Common myeloid progenitor, CD34-positive (primary cell): ENCODE measurements around the gene POU2F3.

Experiments used
- CTCF ChIA-PET: fragments of 350-600 bp; sonication (Branson Sonifier 250); formaldehyde crosslinking; loops from one replicate; lab custom pipeline; 2021; ENCODE audit warnings: antibody characterized with exemption; lab: Charles Lee
- POLR2A ChIA-PET: fragments of 350-600 bp; sonication (Branson Sonifier 250); formaldehyde crosslinking; loops from one replicate; lab custom pipeline; 2021; ENCODE audit warnings: antibody characterized with exemption; lab: Charles Lee
- DNase-seq, 3 donors: peaks; one replicate each; pipeline versions ENCODE4 v3.0.0 to v3.0.0-alpha.2; 2013
- H3K27ac ChIP-seq, 2 experiments: 1 replicate in 1 of 2; 2 replicates in 1 of 2; pipeline ENCODE4 v1.7.0; 2013; ENCODE audit warnings: inconsistent platforms in 2 of 2, low read length in 2 of 2, mild to moderate bottlenecking in 2 of 2, low read depth in 1 of 2, moderate library complexity in 1 of 2; ENCODE audit not compliant: severe bottlenecking in 2 of 2, insufficient read depth in 1 of 2, poor library complexity in 1 of 2
- H3K27me3 ChIP-seq, 5 experiments: replicated peaks in 2 of 5; 1 replicate in 3 of 5; 2 replicates in 2 of 5; pipeline versions ENCODE4 v1.6.1 to v1.7.0; 2013; ENCODE audit warnings: low read length in 4 of 5, mild to moderate bottlenecking in 2 of 5, moderate library complexity in 2 of 5, inconsistent platforms in 1 of 5; ENCODE audit not compliant: insufficient read depth in 5 of 5, control insufficient read depth in 4 of 5
- H3K36me3 ChIP-seq, 4 experiments: 1 replicate in 2 of 4; 2 replicates in 2 of 4; pipeline versions ENCODE4 v1.6.1 to v1.7.0; 2013; ENCODE audit warnings: low read length in 3 of 4, control low read depth in 1 of 4, mild to moderate bottlenecking in 1 of 4; ENCODE audit not compliant: control insufficient read depth in 4 of 4, insufficient read depth in 4 of 4
- H3K4me1 ChIP-seq, 4 experiments: 1 replicate in 3 of 4; 2 replicates in 1 of 4; pipeline versions ENCODE4 v1.6.1 to v1.7.1; 2013; ENCODE audit warnings: low read length in 3 of 4, mild to moderate bottlenecking in 3 of 4, control low read depth in 1 of 4, inconsistent platforms in 1 of 4, moderate library complexity in 1 of 4; ENCODE audit not compliant: control insufficient read depth in 4 of 4, insufficient read depth in 4 of 4; ENCODE audit errors: control extremely low read depth in 1 of 4
- H3K4me3 ChIP-seq, 7 experiments: 1 replicate in 4 of 7; 2 replicates in 3 of 7; pipeline versions ENCODE4 v1.5.1 to v1.7.0; 2013; ENCODE audit warnings: mild to moderate bottlenecking in 7 of 7, low read length in 6 of 7, moderate library complexity in 6 of 7, inconsistent platforms in 2 of 7, low read depth in 2 of 7, control low read depth in 1 of 7; ENCODE audit not compliant: insufficient read depth in 4 of 7, control insufficient read depth in 1 of 7; ENCODE audit errors: extremely low read depth in 1 of 7
- H3K9me3 ChIP-seq, 5 experiments: 1 replicate in 4 of 5; 2 replicates in 1 of 5; pipeline versions ENCODE4 v1.6.1 to v1.7.1; 2013; ENCODE audit warnings: low read length in 4 of 5, mild to moderate bottlenecking in 2 of 5, inconsistent platforms in 1 of 5, low read depth in 1 of 5, moderate library complexity in 1 of 5; ENCODE audit not compliant: control insufficient read depth in 4 of 5, insufficient read depth in 2 of 5; ENCODE audit errors: control extremely low read depth in 1 of 5
- WGBS: methylation state at CpG from one replicate; pipeline ENCODE4 v1.1.5; 2013; ENCODE audit not compliant: insufficient coverage; 5-methylcytosine and 5-hydroxymethylcytosine counted together

The POU2F3 gene

GRCh38 chr11:120197251-120197891 lies 42.6 kb upstream of the POU2F3 start:
- Histone ChIP-seq H3K4me1 (peaks cover 0 to 6% (median 0%) of the 10 kb centered on the region in 4 experiments), H3K36me3 (no peaks in the 10 kb centered on the region), H3K27me3 (no peaks in the 10 kb centered on the region), H3K27ac (no peak overlapping the region), H3K9me3 (no peaks in the 10 kb centered on the region), H3K4me3 (no peak overlapping the region)
- CTCF ChIA-PET = interaction anchor here (1.0 to 1.9 kb wide), 5 partner anchors 9 to 103 kb away, joined by 3 to 7 read pairs (median 4); no protein-coding TSS in a partner anchor
- WGBS = 100% methylated on average over 5 of the region's 14 CpGs
- POLR2A ChIA-PET = interaction anchor here (0.6 kb wide), 1 partner anchor 15 kb away, joined by 3 read pairs; no protein-coding TSS in a partner anchor
- DNase-seq = no peak

DNA sequence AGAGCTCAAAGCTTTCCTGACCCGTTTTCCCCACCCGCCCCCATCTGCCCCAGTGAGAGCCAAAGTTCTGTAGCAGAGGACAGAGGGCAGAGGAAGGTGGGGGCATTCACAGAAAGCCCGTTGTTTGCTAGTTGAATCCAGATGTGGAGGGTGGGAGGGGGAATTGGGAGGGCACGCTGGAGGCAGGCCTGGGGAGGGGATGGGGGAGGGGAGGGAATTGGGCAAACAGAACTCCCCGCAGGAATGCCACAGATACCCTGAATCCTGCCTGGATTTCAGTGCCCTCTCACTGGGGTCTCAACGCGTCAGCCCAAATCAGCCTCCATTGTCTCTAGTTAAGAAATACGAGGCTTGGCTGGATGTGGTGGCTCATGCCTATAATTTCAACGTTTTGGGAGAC lies 42.0 kb upstream of the POU2F3 start:
- no peaks in the 10 kb centered on the region for H3K9me3 ChIP-seq
- H3K4me1 ChIP-seq = peaks cover 0 to 6% (median 0%) of the 10 kb centered on the region in 4 experiments
- no peaks in the 10 kb centered on the region for H3K27me3 ChIP-seq
- ChIA-PET POLR2A (interaction anchor here (0.9 kb wide), 1 partner anchor 105 kb away, joined by 3 read pairs; no protein-coding TSS in a partner anchor), CTCF (interaction anchor here (1.4 to 1.9 kb wide), 2 partner anchors 15 to 25 kb away, joined by 4 to 7 read pairs; no protein-coding TSS in a partner anchor)
- H3K36me3 ChIP-seq = no peaks in the 10 kb centered on the region
- H3K27ac ChIP-seq = no peak overlapping the region
- no peak for DNase-seq
- 94% methylated on average over 7 of the region's 9 CpGs for WGBS
- no peak overlapping the region for H3K4me3 ChIP-seq

DNA sequence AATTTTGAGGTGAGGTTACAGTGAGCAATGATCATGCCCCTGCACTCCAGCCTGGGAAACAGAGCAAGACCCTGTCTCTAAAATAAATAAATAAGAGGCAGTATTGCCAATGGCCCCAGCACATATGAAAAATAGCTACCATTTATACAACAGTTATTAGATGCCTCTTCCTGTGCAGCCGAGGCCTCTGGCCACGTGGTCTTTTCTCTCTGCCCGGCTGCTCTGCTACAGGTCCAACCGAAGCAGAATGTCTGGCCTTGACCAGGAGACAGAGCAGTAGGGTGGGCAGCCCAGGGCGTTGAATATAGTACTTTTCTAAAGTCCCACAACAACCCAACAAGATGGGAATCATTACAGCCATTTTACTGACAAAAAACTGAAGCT lies 41.5 kb upstream of the POU2F3 start:
- Histone ChIP-seq H3K27ac (no peak overlapping the region), H3K27me3 (no peaks in the 10 kb centered on the region), H3K36me3 (no peaks in the 10 kb centered on the region), H3K4me1 (peaks cover 0 to 6% (median 0%) of the 10 kb centered on the region in 4 experiments), H3K9me3 (no peaks in the 10 kb centered on the region), H3K4me3 (no peak overlapping the region)
- DNase-seq = no peak
- POLR2A ChIA-PET = interaction anchor here (0.9 kb wide), 1 partner anchor 104 kb away, joined by 3 read pairs; no protein-coding TSS in a partner anchor
- CTCF ChIA-PET = interaction anchor here (1.0 to 1.4 kb wide), 2 partner anchors 25 to 32 kb away, joined by 4 read pairs; no protein-coding TSS in a partner anchor
- 100% methylated on average over 2 of the region's 5 CpGs for WGBS

DNA sequence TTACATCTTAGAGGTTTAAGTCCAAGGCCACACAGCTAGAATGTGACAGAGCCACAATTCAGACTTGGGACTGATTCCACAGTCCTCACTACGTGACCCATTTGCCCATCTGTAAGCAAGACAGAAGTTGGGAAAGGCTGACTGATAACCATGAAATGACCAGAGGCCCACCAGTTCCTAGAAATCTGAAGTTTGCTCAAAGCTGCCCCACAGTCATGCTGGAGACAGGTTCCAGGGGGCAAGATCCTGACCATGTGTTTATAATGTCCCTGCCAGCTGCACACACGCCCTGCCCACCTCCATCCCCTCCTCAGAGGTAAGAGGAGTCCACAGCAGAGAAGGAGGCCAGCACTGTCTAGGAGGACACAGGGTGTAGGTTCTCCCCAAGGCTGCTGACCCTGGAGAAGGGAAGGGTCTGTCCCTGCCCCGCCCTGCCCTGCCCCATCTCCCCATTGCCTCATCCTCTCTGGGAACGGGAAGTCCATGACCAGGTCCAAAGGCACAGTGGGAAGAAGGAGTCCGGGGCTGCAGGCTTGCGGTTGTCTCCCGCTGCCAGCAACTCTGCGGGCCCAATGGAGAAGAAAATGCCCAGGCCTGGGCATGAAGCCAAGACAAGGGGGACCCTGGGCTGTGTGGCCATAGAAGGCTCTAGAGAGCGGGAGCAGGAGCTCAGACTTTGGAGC lies 41.0 kb upstream of the POU2F3 start:
- H3K4me3 ChIP-seq = no peak overlapping the region
- no peak overlapping the region for H3K27ac ChIP-seq
- peaks cover 0 to 6% (median 0%) of the 10 kb centered on the region in 4 experiments for H3K4me1 ChIP-seq
- CTCF ChIA-PET = interaction anchor here (1.0 to 1.4 kb wide), 2 partner anchors 24 to 31 kb away, joined by 4 read pairs; no protein-coding TSS in a partner anchor
- POLR2A ChIA-PET = interaction anchor here (0.9 kb wide), 1 partner anchor 104 kb away, joined by 3 read pairs; no protein-coding TSS in a partner anchor
- no peaks in the 10 kb centered on the region for H3K9me3 ChIP-seq
- H3K27me3 ChIP-seq = no peaks in the 10 kb centered on the region
- 98% methylated on average over 9 of the region's 9 CpGs for WGBS
- H3K36me3 ChIP-seq = no peaks in the 10 kb centered on the region
- no peak for DNase-seq

GRCh38 chr11:120199613-120200012 lies 40.3 kb upstream of the POU2F3 start:
- no peak overlapping the region for H3K27ac ChIP-seq
- ChIA-PET CTCF (interaction anchor here (1.0 kb wide), 1 partner anchor 31 kb away, joined by 4 read pairs; no protein-coding TSS in a partner anchor), POLR2A (no interaction called here)
- no peaks in the 10 kb centered on the region for H3K9me3 ChIP-seq
- H3K36me3 ChIP-seq = no peaks in the 10 kb centered on the region
- H3K4me1 ChIP-seq = peaks cover 0 to 6% (median 0%) of the 10 kb centered on the region in 4 experiments
- no peak overlapping the region for H3K4me3 ChIP-seq
- no peaks in the 10 kb centered on the region for H3K27me3 ChIP-seq
- no peak for DNase-seq
- WGBS = 99% methylated on average over 8 of the region's 9 CpGs

- no peaks in the 10 kb centered on the region for H3K36me3 ChIP-seq
- no peak overlapping the region for H3K27ac ChIP-seq
- no peak overlapping the region for H3K4me3 ChIP-seq
- ChIA-PET CTCF (interaction anchor here (17.7 kb wide), 1 partner anchor 27 kb away, joined by 182 read pairs; no protein-coding TSS in a partner anchor), POLR2A (no interaction called here)
- DNase-seq = no peak
- H3K9me3 ChIP-seq = no peaks in the 10 kb centered on the region
- H3K27me3 ChIP-seq = no peaks in the 10 kb centered on the region
- WGBS = no CpG with 5 or more reads among the region's 1 CpG
- peaks cover 0 to 6% (median 0%) of the 10 kb centered on the region in 4 experiments for H3K4me1 ChIP-seq
Measured at GRCh38 chr11:120200677-120201076, 39.3 kb upstream of the POU2F3 start.
